Tongue (tissue), 2 donors: ENCODE results near the gene IL17REL. TPM values are rescaled to one million over a fixed set of nuclear protein-coding genes. Genes with fewer than 3 reads are reported as not detected.

Experiments used
- DNase-seq: peaks from one replicate; pipeline ENCODE4 v3.0.0-alpha.2; 2015
- total RNA-seq: library from RNA; depleted of rRNA; stranded (reverse); fragments of >200 nt; gene quantifications from one replicate; pipeline ENCODE4 v1.2.3, GENCODE V29; 2014

The IL17REL gene
- total RNA-seq: not detected

DNA sequence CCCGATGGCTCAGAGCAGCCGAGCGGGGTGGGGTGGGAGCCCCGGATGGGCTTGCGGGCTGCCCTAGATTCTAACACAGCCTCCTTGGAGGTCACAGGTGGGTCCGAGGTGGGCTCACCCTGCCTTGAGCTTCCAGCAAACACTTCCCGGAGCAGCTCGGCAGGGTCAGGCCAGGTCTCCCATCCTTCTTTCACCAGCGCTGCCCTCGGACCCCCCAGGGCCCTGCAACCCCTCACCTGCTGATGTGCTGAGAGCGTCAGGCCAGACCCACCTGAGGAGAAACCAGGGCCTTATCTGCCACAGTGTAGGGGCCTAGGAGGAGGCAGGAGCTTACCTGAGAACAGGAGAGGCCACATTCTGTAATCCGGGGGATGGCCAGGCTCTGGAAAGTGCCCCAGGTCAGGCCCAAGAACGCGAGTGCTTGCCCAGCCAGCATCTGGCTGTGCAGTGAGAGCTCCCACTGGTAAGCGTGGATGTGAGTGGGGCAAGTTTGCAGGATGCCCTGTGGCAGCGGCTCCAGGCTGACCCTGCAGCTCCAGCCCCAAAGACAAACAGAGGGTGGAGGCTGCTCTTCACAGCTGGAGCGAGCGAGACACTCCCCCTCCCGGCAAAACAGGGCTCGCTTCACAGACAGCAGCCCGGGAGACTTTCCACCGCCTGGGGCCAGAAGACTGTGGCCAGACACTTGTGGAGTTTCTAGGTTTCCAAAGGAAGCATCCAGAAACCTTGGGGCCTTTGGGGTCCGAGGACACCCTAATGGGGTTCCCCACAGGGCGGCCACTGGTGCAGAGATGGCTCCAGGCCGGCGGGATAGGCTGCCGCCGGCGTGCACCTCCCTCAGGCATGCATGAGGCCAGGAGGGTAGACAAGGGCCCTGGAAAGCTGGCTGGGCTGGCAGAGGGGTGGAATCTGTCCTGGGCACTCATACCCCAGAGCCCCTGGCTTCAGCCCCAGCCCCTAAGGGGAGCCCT lies at the start of gene IL17REL:
IL17REL (minus strand) TSS at position 555 of the 971 bp plus-strand sequence; CDS start at position 436, 119 bp downstream.
- DNase-seq: peak; percentile 21

DNA sequence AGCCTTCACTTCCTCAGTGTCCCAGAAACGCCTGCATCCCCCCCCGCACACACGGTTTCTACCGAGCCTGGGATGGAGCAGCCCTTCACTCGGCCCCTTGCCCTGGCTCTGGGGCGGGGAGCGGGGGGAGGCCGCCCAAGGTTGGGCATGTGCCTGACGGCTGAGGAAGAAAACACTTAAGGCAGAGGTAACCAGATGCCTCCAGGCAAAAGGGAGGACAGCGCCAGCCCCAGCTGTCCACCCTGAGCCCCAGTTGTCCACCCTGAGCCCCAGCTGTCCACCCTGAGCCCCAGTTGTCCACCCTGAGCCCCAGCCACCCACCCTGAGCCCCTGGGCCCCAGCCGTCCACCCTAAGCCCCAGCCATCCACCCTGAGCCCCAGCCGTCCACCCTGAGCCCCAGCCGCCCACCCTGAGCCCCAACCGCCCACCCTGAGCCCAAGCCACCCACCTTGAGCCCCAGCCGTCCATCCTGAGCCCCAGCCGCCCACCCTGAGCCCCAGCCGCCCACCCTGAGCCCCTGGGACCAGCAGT lies 49.3 kb upstream of the IL17REL start:
- DNase-seq: peak; percentile 24

DNA sequence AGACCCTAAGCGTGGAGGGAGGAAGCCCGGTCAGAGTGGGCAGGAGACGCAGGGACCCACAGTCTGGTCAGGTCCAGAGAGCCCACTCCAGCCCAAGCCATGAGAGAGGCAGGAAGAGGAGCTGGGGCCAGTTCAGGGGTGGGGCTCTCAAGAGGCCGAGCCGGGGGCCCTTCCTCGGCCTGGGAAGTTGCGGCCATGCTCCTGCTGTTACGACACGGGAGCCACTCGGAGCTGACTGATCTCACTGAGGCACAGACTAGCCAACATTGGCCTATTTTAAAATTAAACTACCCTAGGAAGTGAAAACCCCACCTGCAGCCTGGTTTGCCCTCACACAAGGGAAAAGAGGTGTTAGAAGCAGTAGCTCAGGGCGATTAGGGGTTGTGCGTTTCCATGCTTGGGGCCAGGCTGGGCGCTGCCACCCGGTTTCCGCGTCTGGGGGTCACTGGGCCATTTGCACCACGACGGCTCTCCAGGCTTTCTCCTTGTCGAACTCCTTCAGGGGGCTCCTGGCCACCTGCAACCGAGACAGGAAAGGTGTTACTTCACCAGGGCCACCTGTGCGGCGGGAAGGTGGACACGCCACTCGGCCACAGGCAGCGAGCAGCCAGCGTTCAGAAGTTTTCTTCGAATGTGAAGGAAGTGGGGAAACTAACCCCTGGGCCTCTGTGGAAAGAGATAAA lies 48.7 kb upstream of the IL17REL start:
- DNase-seq: no peak

DNA sequence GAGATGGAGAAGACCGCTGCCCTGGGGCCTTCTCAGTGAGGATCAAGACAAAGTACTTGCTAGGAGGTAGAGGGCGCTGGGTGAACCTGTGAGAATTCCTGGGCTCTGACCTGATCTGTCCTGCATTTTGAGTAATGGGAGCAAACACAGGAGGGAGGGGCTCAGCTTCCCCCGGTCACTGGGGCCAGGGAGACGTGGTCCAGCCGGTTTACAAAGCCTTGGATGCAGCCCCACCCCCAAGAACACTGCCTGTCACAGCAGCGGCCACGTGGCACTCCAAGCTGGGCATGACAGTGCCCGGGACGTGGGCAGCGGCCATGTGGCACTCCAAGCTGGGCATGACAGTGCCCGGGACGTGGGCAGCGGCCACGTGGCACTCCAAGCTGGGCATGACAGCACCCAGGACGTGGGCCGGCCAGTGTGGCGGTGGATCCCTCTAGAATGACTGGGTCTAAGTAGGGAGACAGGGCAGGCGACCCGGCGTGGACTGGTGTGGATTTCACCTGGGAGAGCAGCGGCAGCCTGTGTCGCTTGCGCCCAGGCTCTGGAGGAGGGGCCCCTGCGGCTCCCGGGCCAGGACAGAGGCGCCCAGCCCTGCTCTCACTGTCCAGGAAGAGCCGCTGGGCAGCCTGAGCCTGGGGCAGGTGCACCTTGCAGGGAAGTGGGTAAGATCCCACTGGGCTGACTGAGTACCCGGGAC lies 48.0 kb upstream of the IL17REL start:
- no peak for DNase-seq

DNA sequence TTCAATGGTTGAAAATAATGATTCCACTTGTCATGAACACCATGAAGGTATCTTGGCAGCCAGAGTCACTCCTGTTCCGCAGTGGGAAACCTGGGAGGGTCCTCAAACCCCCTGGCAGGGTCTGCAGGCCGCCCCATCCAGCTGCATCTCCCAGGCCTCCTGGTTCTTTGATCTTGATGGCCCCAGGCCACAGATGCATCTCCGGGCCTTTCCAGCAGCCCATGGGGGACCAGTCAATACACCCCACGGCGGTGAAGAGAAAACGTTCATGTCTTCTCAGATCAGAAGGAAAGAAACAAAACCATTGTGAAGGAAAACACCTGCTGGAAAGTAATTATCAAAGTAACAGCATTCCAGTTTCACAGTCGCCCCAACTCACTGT lies 47.3 kb upstream of the IL17REL start:
- DNase-seq: no peak

- peak; percentile 28 for DNase-seq
These were observed 46.6 kb upstream of the IL17REL start for GRCh38 chr22:50058906-50059880.

GRCh38 chr22:50058061-50058905 lies 45.7 kb upstream of the IL17REL start, which contains the start of gene TTLL8:
TSS of gene TTLL8 (minus strand) at chr22:50058298.
- no peak for DNase-seq

GRCh38 chr22:50057278-50058060 lies 44.9 kb upstream of the IL17REL start:
- no peak for DNase-seq

GRCh38 chr22:50056214-50056972 lies 43.8 kb upstream of the IL17REL start:
- no peak for DNase-seq

- DNase-seq: no peak
These were observed 41.3 kb upstream of the IL17REL start for GRCh38 chr22:50053861-50054260.

DNA sequence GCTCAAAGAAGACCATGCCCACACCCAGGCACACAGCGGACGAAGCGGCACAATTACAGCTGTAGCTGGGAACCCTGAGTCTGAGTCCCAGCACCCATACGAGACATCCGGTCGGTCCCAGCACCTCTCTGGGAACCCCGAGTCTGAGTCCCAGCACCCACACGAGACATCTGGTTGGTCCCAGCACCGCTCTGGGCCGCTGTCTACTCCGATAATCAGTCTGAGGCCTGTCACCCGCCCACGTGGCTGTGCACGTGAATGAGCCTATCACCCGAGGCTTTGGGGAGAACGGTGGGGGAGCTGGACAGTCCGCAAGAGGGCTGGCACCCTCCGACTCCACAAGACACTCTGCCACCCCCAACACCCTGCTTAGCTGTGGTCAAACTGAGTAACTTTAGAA lies 39.4 kb upstream of the IL17REL start:
- DNase-seq: no peak

GRCh38 chr22:50049299-50050195 lies 37.0 kb upstream of the IL17REL start:
- no peak for DNase-seq

DNA sequence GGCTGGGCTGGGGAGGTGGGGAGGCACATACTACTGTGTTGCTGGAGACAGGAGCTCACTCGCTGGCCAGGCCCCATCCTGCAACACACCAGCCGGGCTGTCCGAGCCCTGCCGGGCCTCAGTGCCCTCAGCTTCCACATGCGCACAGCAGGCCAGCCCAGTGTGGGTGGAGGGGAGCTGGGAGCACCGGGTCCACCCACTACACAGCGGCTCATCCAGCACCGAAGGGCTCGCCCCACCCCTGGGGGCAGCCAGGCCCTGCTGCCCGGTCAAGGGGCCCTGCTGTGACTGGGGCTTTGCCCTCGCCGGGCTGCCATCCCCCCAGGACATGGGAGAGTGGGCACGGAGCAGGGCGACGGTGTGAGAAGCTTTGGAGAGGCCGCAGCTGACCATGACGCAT lies 36.3 kb upstream of the IL17REL start:
- no peak for DNase-seq

DNA sequence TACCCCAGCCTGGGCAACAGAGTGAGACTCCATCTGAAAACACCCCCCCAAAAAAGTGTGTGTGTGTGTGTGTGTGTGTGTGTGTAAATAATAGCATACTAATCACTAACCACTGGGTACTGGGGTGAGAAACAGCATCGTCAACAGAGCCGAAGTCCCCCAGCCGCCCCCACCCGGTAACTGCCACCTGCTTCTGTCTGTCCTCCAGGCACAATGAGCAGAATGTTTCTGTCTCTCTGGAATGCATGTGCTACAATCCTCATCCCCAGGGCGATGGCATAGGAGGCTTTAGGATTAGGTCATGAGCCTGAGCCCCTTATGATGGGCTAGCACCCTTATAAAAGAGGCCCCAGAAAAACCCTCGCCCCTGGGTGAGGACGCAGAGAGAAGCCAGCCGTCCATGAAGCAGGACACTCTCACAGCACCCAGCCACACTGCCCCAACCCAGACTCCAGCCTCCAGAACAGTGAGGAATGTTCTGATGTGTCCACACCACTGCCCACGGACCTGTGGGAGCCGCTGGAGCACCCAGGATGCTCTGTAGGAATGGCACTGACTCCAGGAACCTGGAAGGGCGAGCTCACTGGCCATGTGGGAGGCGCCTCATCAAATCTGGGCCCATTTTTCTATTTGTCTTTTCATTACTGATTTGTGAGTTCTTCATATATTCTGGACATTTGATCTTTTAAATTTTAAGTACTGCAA lies 35.6 kb upstream of the IL17REL start:
- peak; percentile 79 for DNase-seq

- DNase-seq: no peak
These were observed 34.8 kb upstream of the IL17REL start for GRCh38 chr22:50047346-50047745.

DNA sequence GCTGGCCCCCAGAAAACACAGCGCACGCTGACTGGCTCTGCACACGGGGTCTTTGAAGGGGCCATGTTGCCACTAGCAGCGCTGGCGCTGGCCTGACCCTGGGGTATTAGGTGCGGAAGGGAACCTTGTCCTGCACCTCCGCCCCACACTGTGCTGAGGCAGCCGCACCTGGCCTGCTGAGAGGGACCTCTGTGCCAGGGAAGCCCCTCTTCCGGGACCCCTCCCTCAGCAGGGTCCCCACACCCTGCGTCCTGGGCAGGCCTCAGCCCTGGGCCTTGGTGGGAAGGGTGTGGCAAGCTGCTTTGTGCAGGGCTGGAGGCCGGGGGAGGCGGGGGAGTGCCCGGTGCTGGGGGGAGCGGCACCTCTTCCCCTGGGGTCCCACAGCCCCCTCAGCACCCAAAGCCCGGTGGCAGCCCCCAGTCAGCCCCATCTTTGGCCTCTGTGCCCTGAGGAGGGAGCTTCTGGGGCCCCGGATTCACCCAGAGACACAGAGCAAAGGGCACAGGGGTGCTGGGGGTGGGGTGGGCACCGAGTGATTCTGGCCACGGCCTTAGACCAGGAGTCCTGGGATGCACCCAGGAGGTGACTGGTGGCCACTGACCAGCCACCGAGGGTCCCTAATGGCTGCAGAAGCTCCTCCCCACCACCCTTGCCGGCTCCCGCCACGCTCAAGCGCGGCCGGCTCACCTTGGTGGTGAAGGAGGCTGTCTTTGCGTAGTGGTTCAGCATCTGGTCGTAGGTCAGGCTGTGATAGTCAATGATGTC lies 34.1 kb upstream of the IL17REL start:
- DNase-seq: no peak
